Right hindlimb (tissue), 1 donor: ENCODE measurements around the gene PCNX2.
"Not testable (repeated sequence)": the region's sequence is repeated elsewhere in the genome, so short reads cannot be mapped to it uniquely, and the experiment has no call there.

Experiments
- DNase-seq: peaks from one replicate; pipeline ENCODE4 v3.0.0-alpha.2; 2018

Gene PCNX2

DNA sequence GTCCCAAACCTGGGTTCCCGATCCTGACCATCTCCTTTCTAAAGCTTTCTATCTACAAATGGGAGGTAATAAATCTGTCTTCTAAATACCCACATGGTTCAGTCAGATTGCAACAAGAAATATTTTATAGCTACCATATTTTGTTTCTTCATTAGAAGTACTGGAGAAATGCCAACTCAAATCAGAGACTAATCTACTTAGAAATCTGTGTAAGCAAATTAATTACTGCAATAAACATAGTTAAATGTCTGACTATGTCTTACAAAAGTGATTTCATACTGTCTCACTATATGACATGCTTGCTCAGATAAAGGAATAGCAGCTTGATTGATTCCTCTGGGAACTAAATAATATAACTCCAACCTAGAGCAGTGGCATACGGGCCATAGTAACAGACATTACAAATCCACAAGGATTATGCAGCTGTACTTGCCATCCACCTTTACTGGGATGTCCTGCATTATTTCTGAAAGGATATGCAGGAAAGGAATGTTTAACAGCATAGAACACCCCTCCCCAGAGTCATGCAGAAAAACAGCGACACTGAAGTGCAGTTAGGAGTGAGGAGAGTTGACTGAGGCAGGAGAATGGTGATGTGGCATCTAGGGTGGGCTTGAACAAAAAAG lies 80.3 kb downstream of the PCNX2 start:
- no peak for DNase-seq

DNA sequence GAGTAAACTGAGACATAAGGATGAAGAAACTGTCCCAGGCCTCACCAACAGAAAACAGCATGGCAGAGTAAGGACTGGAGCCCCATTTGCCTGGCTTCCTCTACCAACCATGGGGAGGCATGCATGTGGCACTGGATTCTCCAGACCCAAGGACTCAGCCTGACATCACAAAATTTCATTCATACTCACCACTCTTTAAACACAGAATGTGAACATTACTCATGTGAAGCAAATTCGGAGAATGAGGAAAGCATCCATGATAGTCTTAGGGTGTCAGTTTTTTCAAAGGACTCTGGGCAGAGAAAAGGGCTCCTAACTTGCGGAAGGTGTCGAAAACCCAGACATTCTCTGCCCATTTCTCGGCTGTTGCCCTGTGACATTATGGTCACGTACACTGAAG lies 83.9 kb downstream of the PCNX2 start:
- DNase-seq, result no peak

DNA sequence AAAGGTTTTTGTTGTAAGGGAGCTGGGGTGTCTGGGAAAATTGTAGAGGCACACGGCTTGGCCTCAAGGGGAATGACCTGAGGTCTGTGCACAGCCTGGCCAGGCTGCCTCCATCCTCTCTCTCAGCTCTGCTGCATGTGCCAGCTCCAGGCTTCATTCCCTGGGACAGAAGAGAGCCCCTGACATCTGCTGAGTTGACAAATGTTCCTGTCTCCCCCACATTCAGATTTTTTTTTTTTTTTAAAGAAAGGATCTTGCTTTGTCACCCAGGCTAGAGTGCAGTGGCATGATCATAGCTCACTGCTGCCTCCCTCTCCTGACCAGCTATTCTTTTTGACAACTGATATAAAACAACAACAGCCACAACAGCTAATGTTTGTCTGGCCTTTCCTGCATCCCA lies 84.4 kb downstream of the PCNX2 start:
- DNase-seq, result no peak

DNA sequence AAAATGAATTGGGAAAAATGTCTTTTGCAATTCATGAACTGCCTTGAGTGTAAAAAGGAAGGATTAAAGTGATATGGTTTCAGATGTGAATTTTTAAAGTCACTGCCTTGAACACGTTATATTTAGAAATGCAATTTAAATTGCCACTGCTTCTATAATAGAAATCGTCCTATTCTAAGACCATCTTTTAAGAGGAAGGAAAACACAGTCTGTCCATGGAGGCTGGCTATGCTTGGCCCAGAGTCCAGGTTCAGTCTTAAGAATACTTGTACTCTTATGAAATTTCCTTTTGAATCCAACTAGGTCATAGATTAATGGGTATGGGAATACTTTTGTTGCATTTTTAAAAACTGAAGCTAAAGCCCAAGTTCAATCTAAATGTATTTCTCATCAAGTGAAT lies 86.0 kb downstream of the PCNX2 start:
- DNase-seq, result no peak

DNA sequence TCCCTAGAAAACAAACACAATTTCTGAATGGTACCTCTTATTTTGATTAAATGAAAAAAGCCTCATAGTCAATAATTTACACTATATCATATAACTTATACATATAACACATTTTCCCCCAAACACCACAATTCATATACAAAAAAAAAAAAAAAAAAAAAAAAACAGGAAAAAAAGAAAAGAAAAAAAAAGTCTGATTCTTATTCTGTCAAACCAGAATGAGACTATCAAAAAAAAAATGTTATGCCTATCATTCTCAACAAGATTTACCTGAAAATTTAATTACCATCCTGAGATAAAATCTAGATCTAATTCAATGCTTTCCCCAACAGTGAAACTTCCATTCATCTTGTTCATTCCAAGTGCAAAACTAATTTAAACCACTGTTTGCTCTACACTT lies 86.8 kb downstream of the PCNX2 start:
- DNase-seq, result no peak

DNA sequence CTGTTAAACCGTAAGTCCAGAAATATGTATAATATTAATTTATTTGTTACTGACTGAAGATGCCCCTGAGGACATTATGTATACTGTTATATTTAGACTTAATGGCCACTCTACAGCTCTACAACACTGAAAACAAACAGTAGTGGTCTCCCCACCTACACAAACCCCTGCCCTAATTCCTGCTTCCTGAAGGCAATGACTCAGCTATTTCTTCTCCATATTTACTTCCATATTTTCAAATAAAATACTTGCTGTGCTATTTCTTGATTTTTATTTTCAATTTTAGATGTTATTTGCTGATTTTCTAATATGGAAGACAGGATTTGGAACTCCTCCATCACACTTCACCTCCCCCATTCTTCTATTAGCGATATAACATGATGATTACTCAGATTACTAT lies 97.6 kb downstream of the PCNX2 start:
- DNase-seq, result no peak

DNA sequence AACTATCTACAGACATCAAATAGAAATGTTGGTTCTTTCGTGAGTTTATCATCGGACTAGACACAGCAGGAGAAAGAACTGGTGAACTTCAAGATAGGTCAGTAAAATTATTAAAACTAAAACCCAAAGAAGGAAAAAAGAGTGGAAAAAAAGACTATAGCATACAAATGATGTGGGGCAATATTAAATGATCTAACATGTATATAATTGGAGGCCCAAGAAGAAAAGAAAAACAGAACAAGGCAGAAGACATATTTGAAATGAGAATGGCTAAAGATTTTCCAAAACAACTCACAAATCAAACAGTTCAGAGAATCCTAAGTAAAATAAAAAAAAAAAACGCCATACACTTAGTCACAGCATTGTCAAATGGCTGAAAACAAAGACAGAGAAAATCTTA lies 101.8 kb downstream of the PCNX2 start:
- DNase-seq, result no peak

DNA sequence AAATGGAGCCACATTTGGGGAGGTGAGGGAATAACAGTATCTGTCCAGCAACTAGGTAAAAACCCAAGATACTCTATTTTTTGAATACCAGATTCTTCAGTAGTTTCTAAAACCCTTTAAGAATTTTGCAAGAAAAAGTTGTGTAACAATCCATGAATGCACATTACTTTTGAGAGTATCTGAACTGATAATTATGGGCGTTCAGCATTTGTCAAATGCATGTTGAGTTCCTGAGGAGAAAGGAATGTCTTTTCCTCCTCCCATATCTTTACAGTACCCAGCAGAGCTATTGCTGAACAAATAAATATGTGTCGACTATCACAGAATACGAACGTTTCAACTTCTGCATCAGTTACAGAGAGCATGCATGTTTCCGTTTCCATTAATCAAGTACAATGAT lies 104.5 kb downstream of the PCNX2 start:
- DNase-seq, result no peak

DNA sequence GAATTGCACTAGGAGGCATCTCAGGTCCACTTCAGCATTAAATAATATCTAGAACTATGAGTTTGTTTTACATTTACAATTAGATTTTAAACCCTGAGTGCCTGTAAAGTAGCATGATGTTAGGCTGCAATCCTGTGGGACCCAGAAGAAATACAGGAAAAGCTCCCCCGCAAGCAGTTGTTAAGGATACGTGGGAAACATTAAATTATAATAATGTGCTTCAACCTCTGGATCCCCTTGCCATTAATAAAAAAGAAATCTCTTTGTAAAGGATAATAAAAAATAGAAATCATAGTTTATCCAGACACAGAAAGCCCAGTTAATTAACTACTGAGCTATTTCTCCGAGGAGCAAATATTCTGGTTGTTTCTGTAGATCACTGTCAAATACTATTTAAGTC lies 106.0 kb downstream of the PCNX2 start:
- no peak for DNase-seq

DNA sequence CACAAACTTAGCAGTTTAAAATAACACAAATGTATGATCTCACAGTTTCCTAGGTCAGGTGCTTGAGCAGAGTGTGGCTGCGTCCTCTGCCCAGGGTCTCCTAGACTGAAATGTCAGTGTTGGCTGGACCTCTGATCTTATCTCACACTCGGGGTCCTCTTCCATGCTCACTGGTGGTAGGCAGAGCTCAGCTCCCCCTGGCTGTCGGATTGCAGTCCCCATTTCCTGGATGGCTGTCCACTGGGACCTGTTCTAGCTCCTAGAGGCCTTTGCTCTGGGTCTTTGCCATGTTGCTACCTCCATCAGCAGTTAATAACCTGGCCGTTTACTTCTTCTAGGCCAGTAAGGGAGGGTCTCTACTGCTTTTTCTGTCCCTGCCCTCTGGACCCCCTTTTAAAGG lies 107.5 kb downstream of the PCNX2 start:
- no peak for DNase-seq

DNA sequence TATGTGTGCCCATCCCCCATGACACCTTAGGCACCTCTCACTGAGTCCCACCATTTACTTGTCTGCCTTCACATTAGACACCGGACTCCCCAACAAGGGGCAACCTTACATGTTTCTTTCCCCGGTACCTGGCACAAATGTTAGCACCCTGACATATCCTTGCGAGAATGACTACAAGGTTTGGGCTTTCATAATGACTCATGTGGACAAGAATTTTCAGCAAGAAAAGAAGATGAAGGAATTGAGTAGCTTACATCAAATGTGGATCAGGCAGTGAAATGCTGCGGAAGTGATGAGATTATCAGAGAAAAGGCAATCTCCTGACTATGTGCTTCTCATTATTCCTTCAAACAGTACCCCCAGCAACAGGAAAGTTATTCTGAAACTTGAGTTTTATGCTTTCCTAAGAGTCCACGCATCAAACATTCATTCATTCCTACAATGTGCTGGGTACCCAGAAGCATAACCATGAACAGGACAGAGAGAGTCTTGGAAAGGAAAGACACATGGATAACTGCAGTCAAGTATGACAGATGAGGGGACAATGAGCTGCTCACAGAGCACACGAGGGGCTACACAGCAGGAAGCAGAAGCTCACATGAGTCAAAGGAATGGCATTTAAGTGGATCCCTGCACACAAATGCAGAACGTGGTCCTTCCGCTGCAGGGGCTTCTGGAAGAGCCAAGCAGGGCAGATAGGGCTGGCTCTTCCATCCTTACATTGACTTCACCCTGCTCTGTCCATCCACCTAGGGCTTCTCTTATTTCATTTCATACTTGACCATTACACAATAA lies 112.1 kb downstream of the PCNX2 start:
- DNase-seq, result no peak

DNA sequence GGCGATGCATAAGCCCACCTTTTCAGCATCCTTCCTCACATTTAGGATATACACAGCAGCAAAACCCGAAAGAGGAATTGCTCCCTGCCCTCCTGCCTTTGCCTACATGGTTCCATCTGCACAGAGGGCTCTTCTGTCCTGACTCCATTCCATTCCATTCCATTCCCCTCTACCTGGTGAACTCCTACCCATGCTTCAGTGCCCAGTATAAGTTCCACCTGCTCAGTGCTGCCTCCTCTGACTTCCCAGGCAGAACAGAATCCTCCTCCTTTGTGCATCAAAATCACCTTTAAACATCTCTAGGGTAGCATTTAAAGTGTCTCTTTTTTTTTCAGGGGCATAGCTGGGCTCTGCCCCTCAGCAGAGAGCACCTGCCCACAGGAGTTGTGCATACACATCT lies 112.9 kb downstream of the PCNX2 start:
- no peak for DNase-seq

DNA sequence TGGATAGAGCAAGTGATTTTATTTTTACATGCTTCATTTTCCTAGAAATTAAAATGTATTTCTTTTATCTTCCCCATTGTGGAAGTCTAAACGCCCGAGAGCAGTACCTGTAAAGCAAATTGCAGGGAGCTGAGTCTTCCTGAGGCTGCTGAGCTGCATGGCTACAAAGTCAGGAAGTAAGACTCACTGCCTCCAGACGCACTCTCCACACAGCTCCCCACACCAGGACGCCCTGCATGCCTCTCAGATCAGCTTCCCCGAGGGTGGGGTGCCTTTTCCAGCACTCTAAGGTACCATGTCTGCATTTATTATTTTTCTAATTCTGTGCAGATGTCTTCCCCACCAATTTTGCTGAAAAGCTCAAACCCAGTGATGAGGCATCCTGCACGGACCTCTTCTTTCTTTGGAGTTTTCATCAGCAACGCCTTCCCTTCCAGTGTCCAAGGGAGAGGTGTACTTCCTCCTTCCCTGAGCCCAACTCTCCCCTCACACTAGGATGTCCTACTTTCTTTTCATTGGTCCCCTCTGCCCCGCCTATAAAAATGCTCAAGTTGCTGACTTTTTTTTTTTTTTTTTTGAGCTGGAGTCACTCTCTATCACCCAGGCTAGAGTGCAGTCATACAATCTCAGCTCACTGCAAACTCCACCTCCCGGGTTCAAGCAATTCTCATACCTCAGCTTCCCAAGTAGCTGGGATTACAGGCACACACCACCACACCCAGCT lies 114.7 kb downstream of the PCNX2 start:
- no peak for DNase-seq

DNA sequence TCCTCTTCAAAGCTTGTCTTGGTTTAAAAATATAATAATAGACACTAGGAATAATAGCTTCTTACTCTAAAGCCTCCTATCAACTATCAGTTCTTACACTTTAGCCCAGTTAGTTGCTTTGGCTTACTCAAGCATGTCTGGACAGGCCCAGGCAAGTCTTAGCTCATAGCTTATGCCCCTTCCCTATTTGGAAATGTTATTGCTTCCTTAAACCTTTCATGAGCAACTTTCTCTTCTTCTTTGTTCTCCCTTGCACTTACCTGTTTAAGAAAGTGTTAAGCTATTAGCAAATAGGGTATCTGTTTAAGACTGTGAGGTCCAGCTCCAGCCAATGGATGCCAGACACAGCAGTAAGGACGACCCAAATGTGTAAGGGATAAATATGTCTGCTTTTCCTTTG lies 115.9 kb downstream of the PCNX2 start:
- not testable (repeated sequence) for DNase-seq

DNA sequence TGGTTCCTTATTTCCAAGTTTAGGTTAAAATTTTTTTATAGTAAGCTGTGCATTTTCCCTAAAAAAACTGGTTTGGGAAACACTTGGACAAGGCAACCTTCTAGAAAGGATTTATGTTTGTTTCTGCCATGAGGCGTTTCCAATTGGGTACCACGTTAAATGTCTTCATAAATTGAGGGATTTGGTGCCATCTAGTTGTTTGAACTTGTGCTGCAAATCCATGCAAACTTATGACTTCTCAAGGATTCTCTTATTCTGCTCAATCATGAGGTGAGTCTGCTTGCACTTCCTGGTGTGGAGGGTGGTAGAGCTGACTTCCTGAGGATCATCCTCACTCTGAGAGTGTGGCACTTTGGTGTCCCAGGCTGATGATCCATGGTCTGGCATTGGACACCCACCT lies 123.3 kb downstream of the PCNX2 start:
- no peak for DNase-seq

DNA sequence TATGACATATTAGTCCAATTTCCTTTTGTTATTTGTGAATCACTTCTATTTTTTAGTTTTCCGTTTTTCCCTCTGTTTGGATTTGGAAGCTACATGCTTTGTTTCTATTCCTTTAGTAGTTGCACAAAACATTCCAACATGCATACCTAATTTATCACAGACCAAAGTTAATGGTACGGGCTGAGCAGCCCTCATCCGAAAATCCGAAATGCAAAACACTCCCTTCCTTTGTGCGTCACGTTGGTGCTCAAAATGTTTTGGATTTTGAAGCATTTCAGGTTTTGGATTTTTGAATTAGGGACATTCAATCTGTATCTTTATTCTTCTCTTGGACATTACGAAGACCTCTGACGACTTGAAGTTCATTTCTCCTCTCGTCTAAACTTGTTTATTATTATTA lies 124.8 kb downstream of the PCNX2 start:
- no peak for DNase-seq

DNA sequence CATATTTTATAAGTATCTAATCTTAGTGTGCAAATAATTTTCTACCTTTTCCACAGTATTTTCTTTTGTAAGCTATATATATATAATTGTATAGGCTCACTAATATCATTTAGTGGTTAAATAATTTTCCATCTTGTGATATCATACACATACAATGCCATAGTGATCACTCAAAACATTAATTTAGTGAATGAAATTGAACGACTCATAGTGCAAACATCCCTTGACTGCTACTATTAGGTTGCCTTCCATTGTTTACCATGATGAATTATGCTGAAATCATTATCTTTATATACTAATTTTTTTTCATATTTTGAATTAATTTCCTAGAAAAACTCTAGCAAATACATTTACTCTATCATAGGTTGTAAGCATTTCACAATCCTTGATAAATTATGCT lies 127.1 kb downstream of the PCNX2 start:
- no peak for DNase-seq

DNA sequence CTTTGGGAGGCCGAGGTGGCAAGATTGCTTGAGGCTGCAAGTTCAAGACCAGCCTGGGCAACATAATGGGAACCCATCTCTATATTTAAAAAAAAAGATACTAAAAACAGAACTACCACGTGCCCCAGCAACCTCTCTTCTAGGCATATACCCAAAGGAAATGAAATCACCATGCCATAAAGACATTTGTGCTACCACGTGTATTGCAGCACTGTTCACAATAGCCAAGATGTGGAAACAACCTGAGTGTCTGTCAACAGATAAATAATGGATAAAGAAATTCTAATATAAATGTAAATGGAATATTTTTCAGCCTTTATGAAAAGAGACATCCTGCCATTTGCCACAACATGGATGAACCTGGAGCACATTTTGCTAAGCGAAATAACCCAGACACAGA lies 128.6 kb downstream of the PCNX2 start:
- no peak for DNase-seq

DNA sequence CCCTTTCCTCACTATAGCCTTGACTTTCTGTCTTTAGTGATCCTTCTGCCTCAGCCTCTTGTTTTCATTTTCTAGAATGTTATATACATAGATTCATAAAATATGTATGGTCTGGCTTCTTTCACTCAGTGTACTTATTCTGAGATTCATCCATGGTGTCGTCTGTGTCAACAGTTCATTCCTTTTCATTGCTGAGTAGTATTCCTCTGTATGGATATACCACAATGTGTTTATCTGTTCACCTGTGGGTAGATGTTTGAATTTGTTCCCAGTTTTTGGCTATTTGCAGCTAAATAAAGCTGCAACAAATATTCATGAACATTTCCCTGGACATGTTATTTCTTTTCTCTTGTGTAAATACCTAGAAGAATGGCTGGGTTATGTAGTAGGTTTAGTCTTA lies 131.8 kb downstream of the PCNX2 start:
- no peak for DNase-seq

DNA sequence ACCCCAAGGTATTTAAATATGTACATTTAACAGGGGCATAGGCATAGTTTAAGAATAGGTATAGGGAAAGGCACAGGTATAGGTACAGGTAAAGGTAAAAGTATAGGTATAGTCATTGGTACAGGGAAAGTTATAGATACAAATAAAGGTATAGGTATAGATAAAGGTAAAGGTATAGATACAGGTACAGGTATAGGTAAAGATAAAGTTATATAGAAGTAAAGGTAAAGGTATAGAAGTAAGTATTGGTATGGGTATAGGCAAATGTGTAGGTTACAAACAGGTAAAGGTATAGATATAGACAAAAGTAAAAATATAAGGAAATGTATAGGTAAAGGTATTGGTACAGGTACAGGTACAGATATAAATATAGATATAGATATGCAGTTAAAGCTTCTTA lies 137.2 kb downstream of the PCNX2 start:
- no peak for DNase-seq

DNA sequence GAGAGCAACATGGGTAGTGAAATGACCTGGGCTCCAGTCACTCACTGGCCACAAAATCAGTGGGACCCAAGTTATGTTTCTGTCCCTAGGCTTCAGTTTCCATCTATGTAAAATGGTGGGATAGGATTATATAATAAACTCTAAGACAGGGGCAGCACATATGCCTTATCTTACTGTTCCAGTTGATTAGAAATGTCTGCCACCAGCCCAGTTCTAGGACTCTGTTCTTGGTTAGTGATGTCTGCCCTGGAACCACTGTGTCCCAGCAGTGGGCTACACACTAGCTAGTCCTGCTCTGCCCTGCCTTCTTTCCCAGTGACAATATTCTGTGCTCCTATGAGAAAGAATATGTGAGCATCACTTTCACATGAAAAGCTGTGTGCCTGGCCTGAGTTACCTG lies 138.3 kb downstream of the PCNX2 start:
- no peak for DNase-seq

DNA sequence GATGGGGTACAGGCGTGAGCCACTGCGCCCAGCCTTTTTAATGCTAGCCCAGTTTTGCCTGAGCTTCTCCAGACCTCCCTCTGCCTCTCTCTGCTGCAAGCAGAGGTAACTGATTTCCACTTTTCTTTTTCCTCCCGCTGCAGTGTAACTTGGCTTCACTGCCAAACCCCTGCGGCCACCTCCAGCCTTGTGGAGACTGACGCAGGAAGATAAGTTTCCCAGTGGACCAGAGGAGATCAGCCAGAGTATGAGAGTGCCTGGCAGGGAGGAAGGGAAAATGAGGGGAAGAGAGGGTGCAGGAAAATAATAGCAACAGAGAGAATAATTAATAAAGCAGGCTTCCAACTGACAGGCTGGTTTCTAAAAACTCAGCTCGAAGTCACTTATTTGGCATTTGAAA lies 143.7 kb downstream of the PCNX2 start:
- peak; percentile 67 for DNase-seq

DNA sequence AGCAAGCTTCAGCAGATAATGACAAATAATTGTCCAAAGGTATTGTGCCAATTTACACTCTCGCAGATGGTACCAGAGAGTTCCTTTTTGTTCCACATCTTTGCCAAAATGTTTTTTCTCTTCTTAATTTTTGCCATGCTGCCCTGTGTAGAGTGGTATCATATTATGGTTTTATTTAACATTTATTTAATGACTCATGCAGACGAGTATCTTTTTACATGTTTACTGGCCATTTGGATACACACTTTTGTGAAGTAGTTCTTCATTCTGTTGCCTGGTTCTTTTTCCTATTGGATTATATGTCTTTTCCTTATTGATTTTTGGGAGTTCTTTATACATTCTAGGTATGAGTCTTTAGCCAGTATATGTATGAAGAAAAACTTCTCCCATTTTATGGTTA lies 151.1 kb downstream of the PCNX2 start:
- no peak for DNase-seq

DNA sequence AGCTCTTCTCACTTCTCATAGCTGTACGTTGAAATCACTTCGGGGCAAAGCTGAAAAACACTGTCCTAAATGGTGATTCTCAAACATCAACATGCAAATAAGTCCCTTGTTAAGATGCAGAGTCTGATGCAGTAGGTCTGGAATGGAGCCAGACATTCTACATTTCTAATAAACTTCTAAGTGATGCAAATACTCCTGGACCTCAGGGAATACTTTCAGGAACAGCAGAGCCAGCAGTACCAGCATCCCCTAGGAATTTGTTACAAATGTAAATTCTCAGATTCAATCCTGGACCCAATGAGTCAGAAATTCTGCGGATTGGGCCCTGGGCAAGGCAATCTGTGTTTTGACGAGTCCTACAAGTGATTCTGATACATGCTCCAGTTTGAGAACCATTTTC lies 152.3 kb downstream of the PCNX2 start:
- no peak for DNase-seq
